Thyroid gland (tissue), 4 donors: ENCODE results near the gene CCM2. TPM values are rescaled to one million over a fixed set of nuclear protein-coding genes. Genes with fewer than 3 reads are reported as not detected.

Experiments used
- DNase-seq, 2 donors: peaks; one replicate each; pipeline ENCODE4 v3.0.0-alpha.2; 2019
- H3K27ac ChIP-seq, 3 donors: fragments of 200-600 bp; sonication (generic); 1 replicate in 2 of 3; 2 replicates in 1 of 3; pipeline ENCODE4 v1.5.1; 2016 to 2019; ENCODE audit warnings: mild to moderate bottlenecking in 1 of 3, moderate library complexity in 1 of 3
- H3K27me3 ChIP-seq: fragments of 200-600 bp; sonication (generic); one replicate; pipeline ENCODE4 v1.5.1; 2019
- H3K36me3 ChIP-seq, 2 donors: fragments of 200-600 bp; sonication (generic); one replicate each; pipeline ENCODE4 v1.5.1; 2016 to 2019
- H3K4me1 ChIP-seq, 2 donors: fragments of 200-600 bp; sonication (generic); one replicate each; pipeline ENCODE4 v1.5.1; 2017 to 2019
- H3K4me3 ChIP-seq, 3 donors: fragments of 200-600 bp; sonication (generic); replicated peaks in 1 of 3; 1 replicate in 2 of 3; 2 replicates in 1 of 3; pipeline ENCODE4 v1.5.1; 2016; ENCODE audit warnings: mild to moderate bottlenecking in 1 of 3
- H3K9me3 ChIP-seq: fragments of 200-600 bp; sonication (generic); one replicate; pipeline ENCODE4 v1.5.1; 2017
- POLR2A ChIP-seq, 2 donors: fragments of 450-650 bp; IDR thresholded peaks; one replicate each; pipeline ENCODE4 v1.6.1; 2017; ENCODE audit warnings: antibody characterized with exemption in 2 of 2, mild to moderate bottlenecking in 2 of 2, moderate library complexity in 1 of 2
- WGBS, 2 donors: methylation state at CpG; one replicate each; pipeline ENCODE4 v1.1.5; 2017; 5-methylcytosine and 5-hydroxymethylcytosine counted together
- intact Hi-C: fragments of 100-400 bp; cut with DNase I; formaldehyde crosslinking; loops from one replicate; pipeline ENCODE4 v1.15.1; 2023
- total RNA-seq, 4 donors: library from RNA; depleted of rRNA; stranded (reverse); fragments of >200 nt; gene quantifications; one replicate each; pipeline ENCODE4 v1.2.3, GENCODE V29; 2016
- TF ChIP-seq, protein P1 (sequence below), 6 experiments: fragments of 200-600 bp in 3 of 6; fragments of 450-650 bp in 3 of 6; sonication (generic) in 3 of 6; IDR thresholded peaks; one replicate each; pipeline ENCODE4 v1.5.1; 2016 to 2019; ENCODE audit warnings: antibody characterized with exemption in 6 of 6, mild to moderate bottlenecking in 2 of 6, inconsistent platforms in 1 of 6, moderate library complexity in 1 of 6

CCM2 gene
- total RNA-seq, 4 donors from 2014 or later = 19.4 to 29.2 (median 24.3) TPM

DNA sequence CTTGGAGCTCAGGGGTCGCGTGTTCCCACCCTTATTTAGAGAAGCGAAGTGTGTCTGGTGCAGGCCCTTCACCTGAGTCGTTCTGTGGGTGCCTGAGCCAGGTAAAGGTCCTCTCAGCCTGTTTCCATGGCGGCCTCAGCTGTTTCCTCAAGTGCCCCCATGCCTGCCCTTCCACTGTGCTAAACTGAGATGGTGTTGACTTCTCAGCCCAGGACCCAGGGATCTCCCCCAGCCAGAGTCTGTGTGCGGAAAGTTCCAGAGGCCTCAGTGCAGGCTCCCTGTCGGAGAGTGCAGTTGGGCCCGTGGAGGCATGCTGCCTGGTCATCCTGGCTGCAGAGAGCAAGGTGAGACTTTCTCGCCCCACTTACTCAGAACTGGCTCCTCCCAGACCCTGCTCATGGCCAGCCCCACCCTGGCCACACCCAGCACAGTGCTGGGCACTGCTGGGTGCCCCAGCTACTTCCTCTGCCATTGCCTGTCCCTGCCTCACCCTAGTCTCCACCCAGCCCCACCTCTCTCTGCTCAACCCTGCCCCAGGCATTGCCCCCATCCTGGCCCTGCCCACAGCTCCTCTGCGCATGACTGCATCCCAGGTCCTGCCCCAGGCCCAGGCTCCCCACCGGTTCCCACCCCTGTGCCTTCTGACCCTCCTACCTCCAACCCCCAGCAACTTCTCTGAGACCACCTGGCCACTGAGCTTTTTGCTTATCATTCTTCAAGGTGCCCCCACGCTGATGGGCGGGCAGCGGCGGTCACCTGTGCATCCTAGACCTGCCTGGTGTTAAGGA, 68.4 kb downstream of the CCM2 start:
- H3K27ac ChIP-seq = no peak overlapping the region
- 89 to 90% methylated on average over 12 of the region's 15 CpGs for WGBS, 2 donors
- intact Hi-C loops = no loop called here
- H3K9me3 ChIP-seq = no peaks in the 10 kb centered on the region
- H3K4me3 ChIP-seq = no peak overlapping the region
- H3K36me3 ChIP-seq = peaks cover 11 to 15% of the 10 kb centered on the region in 2 donors
- peaks cover 0 to 18% of the 10 kb centered on the region in 2 donors for H3K4me1 ChIP-seq
- TF ChIP-seq, protein P1, sequence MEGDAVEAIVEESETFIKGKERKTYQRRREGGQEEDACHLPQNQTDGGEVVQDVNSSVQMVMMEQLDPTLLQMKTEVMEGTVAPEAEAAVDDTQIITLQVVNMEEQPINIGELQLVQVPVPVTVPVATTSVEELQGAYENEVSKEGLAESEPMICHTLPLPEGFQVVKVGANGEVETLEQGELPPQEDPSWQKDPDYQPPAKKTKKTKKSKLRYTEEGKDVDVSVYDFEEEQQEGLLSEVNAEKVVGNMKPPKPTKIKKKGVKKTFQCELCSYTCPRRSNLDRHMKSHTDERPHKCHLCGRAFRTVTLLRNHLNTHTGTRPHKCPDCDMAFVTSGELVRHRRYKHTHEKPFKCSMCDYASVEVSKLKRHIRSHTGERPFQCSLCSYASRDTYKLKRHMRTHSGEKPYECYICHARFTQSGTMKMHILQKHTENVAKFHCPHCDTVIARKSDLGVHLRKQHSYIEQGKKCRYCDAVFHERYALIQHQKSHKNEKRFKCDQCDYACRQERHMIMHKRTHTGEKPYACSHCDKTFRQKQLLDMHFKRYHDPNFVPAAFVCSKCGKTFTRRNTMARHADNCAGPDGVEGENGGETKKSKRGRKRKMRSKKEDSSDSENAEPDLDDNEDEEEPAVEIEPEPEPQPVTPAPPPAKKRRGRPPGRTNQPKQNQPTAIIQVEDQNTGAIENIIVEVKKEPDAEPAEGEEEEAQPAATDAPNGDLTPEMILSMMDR (IDR thresholded peaks at IDR 0.05) = no peak
- no peak for TF ChIP-seq POLR2A (IDR thresholded peaks at IDR 0.05)
- no peak for DNase-seq
- H3K27me3 ChIP-seq = no peaks in the 10 kb centered on the region

DNA sequence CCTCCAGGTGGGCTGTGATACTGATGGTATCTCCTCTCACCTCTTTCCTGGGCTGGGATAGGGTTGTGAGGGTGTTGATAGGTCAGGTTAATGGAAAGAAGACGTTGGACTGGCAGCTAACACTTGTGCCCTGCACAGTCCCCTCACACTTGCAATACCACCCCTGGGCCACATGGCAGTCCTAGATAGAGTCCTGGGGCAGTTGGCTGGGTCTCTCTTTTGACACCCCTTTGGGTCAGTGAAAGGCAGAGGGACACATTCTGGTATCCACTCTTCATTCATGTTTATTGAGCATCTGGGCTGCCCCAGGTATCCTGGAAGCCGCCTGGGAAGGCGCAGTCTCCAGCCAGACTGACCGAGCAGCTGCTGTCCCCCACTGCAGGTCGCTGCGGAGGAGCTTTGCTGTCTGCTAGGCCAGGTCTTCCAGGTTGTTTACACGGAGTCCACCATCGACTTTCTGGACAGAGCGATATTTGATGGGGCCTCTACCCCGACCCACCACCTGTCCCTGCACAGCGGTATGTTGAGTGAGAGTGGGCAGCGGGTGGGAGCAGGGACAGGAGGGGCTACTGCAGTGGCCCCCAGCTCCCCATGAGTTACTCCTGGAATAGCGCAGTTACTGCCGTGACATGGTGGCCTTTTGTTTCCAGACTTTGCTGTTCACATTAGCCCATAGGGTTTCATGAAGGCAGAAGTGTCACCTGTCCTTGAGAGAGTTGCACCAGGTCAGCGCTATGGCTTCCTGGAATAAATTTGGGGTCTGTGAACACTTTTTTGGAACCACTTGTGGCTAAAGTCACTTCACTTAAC, 69.6 kb downstream of the CCM2 start:
- intact Hi-C loops = no loop called here

DNA sequence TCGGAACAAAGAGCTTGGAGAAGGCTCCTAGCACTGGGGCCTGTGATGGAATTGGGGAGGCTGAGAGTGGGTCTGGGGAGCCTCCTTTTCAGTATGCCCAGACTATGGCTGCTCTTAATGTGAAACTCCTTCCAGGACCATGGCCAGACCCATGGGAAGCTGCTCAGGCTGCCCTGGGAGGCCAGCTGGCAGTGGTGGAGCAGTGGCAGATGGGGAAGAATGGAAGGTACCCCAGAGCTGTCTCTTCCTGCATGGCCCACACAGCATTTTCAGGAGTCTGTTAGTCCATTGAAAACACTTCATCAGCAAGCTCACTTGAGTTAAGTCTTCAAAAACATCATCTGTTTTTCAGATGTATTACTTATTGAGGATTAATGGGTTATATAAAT, 70.2 kb downstream of the CCM2 start:
- H3K27ac ChIP-seq = no peak overlapping the region
- DNase-seq = no peak
- TF ChIP-seq, protein P1 (IDR thresholded peaks at IDR 0.05) = no peak
- TF ChIP-seq POLR2A (IDR thresholded peaks at IDR 0.05) = no peak
- no peak overlapping the region for H3K4me3 ChIP-seq
- H3K36me3 ChIP-seq = peaks cover 24 to 29% of the 10 kb centered on the region in 2 donors
- H3K4me1 ChIP-seq = peaks cover 0 to 9% of the 10 kb centered on the region in 2 donors
- 93 to 100% methylated on average over 1 of the region's 1 CpG for WGBS, 2 donors
- no peaks in the 10 kb centered on the region for H3K27me3 ChIP-seq
- intact Hi-C loops = no loop called here
- H3K9me3 ChIP-seq = no peaks in the 10 kb centered on the region

More for the DNA sequence above, 69.6 kb downstream of the CCM2 start:
- Histone ChIP-seq H3K27ac (no peak overlapping the region), H3K9me3 (no peaks in the 10 kb centered on the region), H3K4me3 (no peak overlapping the region), H3K27me3 (no peaks in the 10 kb centered on the region), H3K36me3 (peaks cover 18 to 23% of the 10 kb centered on the region in 2 donors), H3K4me1 (peaks cover 0 to 15% of the 10 kb centered on the region in 2 donors)
- WGBS, 2 donors = 90 to 94% methylated on average over 11 to 15 of the region's 15 CpGs
- TF ChIP-seq POLR2A (IDR thresholded peaks at IDR 0.05) = no peak
- TF ChIP-seq, protein P1 (IDR thresholded peaks at IDR 0.05) = no peak
- DNase-seq = no peak

DNA sequence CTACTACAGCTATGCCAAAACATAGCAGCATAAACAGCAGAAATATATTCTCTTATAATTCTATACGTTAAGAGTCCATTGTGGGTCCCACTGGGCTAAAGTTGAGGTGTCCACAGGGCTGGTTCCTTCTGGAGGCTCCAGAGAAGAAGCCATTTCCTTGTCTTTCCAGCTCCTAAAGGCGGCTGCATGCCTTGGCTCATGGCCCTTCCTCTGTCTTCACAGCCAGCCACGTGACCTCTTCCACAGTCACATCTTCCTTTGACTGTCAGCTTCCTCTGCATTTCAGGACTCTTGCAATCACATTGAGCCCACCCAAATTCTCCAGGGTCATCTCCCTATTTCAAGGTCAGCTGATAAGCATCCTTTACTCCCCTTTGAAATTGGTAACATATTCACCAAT, 71.5 kb downstream of the CCM2 start:
- no peaks in the 10 kb centered on the region for H3K27me3 ChIP-seq
- intact Hi-C loops = no loop called here
- H3K27ac ChIP-seq = no peak overlapping the region
- no peak for DNase-seq
- H3K4me3 ChIP-seq = no peak overlapping the region
- no peaks in the 10 kb centered on the region for H3K4me1 ChIP-seq
- H3K9me3 ChIP-seq = no peaks in the 10 kb centered on the region
- WGBS, 2 donors = 88 to 92% methylated on average over 3 of the region's 3 CpGs
- H3K36me3 ChIP-seq = peaks cover 36 to 42% of the 10 kb centered on the region in 2 donors
- TF ChIP-seq, protein P1 (IDR thresholded peaks at IDR 0.05) = no peak
- no peak for TF ChIP-seq POLR2A (IDR thresholded peaks at IDR 0.05)
